ENCODE data around the gene KHDRBS1. TPM values are rescaled to one million over a fixed set of nuclear protein-coding genes. Genes with fewer than 3 reads are reported as not detected.
A peak's percentile ranks its signal among the peaks of the same experiment; 100 is the strongest.

The KHDRBS1 gene
- total and polyA plus RNA-seq, 2 of the 13 experiments (the other 11 are each of a cell fraction or from before 2014, with no cell fraction given), result 25.1 to 39.0 TPM

DNA sequence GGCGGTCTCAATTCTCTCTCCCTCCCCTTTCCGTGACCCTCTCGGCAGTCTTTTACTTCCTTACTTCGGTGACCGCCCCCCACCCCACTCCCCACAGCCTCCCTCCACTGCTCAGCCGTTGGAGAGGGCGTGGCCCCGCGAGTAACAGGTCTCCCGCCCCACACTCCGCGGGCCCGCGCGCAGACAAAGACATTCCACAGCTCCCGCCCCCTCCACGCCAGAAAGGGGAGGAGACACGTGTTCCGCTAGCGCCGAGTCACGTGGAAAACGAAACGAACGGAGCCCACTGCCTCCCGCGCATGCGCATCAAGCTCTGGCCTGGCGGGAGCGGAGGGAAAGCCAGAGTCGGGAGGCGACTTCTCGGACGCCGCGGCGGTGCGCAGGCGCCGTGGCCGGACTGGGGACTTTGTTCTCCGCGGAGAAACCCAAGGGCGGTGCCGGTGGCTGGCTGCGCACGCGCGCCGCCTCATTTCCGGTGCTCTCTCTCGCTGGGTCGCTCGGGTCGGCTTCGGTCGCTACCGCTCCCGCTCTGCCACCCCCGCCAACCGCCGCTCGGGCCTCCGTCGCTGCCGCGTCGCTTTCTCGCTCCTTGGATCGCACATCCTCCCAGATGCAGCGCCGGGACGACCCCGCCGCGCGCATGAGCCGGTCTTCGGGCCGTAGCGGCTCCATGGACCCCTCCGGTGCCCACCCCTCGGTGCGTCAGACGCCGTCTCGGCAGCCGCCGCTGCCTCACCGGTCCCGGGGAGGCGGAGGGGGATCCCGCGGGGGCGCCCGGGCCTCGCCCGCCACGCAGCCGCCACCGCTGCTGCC is at the start of gene KHDRBS1 (continued):
- TF ChIP-seq ZNF772 (CRISPR knock-in tag; IDR thresholded peaks at IDR 0.05), result peak; percentile 91
- TF ChIP-seq ZNF605 (CRISPR knock-in tag; IDR thresholded peaks at IDR 0.05), result peak; percentile 57; the same call in 1 of the 2 replicates
- no peak for TF ChIP-seq ZNF562 (CRISPR knock-in tag; IDR thresholded peaks at IDR 0.05; ENCODE audit: borderline replicate concordance)
- TF ChIP-seq, protein P1, sequence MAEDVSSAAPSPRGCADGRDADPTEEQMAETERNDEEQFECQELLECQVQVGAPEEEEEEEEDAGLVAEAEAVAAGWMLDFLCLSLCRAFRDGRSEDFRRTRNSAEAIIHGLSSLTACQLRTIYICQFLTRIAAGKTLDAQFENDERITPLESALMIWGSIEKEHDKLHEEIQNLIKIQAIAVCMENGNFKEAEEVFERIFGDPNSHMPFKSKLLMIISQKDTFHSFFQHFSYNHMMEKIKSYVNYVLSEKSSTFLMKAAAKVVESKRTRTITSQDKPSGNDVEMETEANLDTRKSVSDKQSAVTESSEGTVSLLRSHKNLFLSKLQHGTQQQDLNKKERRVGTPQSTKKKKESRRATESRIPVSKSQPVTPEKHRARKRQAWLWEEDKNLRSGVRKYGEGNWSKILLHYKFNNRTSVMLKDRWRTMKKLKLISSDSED (CRISPR knock-in tag; IDR thresholded peaks at IDR 0.05), result no peak
- TF ChIP-seq SRF (IDR thresholded peaks at IDR 0.05; ENCODE audit: low read depth, low read length), result peak; percentile 1; the same call in 1 of the 2 replicates
- TF ChIP-seq PTBP1 (IDR thresholded peaks at IDR 0.05; ENCODE audit: low read depth, low read length, poor library complexity, severe bottlenecking), result no peak
- TF ChIP-seq, protein P2, sequence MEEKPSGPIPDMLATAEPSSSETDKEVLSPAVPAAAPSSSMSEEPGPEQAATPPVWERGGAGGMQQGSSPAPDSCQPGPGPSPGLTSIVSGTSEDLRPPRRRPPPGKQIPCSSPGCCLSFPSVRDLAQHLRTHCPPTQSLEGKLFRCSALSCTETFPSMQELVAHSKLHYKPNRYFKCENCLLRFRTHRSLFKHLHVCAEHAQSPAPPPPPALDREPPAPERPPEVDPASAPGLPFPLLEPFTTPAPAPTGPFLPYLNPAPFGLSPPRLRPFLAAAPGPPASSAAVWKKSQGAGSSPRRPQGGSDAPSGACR (CRISPR knock-in tag; IDR thresholded peaks at IDR 0.05), result peak; percentile 80
- peak; percentile 46; the same call in 1 of the 2 replicates for TF ChIP-seq CREB1 (IDR thresholded peaks at IDR 0.05)
- TF ChIP-seq CREB1 (CRISPR knock-in tag; IDR thresholded peaks at IDR 0.05), result no peak; the same call in 1 of the 2 replicates
- TF ChIP-seq ZNF451 (CRISPR knock-in tag; IDR thresholded peaks at IDR 0.05), result peak; percentile 72; the same call in 1 of the 2 replicates
- TF ChIP-seq ZNF282 (IDR thresholded peaks at IDR 0.05; ENCODE audit: partially characterized antibody), result no peak
- TF ChIP-seq, protein P3, sequence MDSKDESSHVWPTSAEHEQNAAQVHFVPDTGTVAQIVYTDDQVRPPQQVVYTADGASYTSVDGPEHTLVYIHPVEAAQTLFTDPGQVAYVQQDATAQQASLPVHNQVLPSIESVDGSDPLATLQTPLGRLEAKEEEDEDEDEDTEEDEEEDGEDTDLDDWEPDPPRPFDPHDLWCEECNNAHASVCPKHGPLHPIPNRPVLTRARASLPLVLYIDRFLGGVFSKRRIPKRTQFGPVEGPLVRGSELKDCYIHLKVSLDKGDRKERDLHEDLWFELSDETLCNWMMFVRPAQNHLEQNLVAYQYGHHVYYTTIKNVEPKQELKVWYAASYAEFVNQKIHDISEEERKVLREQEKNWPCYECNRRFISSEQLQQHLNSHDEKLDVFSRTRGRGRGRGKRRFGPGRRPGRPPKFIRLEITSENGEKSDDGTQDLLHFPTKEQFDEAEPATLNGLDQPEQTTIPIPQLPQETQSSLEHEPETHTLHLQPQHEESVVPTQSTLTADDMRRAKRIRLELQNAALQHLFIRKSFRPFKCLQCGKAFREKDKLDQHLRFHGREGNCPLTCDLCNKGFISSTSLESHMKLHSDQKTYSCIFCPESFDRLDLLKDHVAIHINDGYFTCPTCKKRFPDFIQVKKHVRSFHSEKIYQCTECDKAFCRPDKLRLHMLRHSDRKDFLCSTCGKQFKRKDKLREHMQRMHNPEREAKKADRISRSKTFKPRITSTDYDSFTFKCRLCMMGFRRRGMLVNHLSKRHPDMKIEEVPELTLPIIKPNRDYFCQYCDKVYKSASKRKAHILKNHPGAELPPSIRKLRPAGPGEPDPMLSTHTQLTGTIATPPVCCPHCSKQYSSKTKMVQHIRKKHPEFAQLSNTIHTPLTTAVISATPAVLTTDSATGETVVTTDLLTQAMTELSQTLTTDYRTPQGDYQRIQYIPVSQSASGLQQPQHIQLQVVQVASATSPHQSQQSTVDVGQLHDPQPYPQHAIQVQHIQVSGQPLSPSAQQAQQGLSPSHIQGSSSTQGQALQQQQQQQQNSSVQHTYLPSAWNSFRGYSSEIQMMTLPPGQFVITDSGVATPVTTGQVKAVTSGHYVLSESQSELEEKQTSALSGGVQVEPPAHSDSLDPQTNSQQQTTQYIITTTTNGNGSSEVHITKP (CRISPR knock-in tag; IDR thresholded peaks at IDR 0.05; ENCODE audit: low read depth), result peak; percentile 23; the same call in 1 of the 2 replicates
- no peak for TF ChIP-seq KDM1A (CRISPR knock-in tag; IDR thresholded peaks at IDR 0.05)
- TF ChIP-seq WIZ (CRISPR knock-in tag; IDR thresholded peaks at IDR 0.05), result no peak
- no peak for TF ChIP-seq SMARCE1 (IDR thresholded peaks at IDR 0.05; ENCODE audit: borderline replicate concordance)
- TF ChIP-seq PAX8 (CRISPR knock-in tag; IDR thresholded peaks at IDR 0.05; ENCODE audit: borderline replicate concordance), result no peak
- TF ChIP-seq SMYD3 (CRISPR knock-in tag; IDR thresholded peaks at IDR 0.05), result 0 out of 2 replicates have a peak, but pooled peaks have one; percentile 22
- 0 out of 2 replicates have a peak, but pooled peaks have one; percentile 24 for TF ChIP-seq TP53 (CRISPR knock-in tag; conservative IDR thresholded peaks at IDR 0.05)
- no peak for TF ChIP-seq U2AF2 (IDR thresholded peaks at IDR 0.05; ENCODE audit: low read depth, low read length)
- TF ChIP-seq, protein P4, sequence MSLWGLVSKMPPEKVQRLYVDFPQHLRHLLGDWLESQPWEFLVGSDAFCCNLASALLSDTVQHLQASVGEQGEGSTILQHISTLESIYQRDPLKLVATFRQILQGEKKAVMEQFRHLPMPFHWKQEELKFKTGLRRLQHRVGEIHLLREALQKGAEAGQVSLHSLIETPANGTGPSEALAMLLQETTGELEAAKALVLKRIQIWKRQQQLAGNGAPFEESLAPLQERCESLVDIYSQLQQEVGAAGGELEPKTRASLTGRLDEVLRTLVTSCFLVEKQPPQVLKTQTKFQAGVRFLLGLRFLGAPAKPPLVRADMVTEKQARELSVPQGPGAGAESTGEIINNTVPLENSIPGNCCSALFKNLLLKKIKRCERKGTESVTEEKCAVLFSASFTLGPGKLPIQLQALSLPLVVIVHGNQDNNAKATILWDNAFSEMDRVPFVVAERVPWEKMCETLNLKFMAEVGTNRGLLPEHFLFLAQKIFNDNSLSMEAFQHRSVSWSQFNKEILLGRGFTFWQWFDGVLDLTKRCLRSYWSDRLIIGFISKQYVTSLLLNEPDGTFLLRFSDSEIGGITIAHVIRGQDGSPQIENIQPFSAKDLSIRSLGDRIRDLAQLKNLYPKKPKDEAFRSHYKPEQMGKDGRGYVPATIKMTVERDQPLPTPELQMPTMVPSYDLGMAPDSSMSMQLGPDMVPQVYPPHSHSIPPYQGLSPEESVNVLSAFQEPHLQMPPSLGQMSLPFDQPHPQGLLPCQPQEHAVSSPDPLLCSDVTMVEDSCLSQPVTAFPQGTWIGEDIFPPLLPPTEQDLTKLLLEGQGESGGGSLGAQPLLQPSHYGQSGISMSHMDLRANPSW (CRISPR knock-in tag; IDR thresholded peaks at IDR 0.05; ENCODE audit: borderline replicate concordance), result no peak
- no peak for TF ChIP-seq ZNF17 (CRISPR knock-in tag; IDR thresholded peaks at IDR 0.05)
